ENCODE measurements around the gene SMYD3. TPM values are rescaled to one million over a fixed set of nuclear protein-coding genes. Genes with fewer than 3 reads are reported as not detected.
A peak's percentile ranks its signal among the peaks of the same experiment; 100 is the strongest.

The SMYD3 gene
- total and polyA plus RNA-seq, 2 donors (not counting 1 experiment from before 2014, with no cell fraction given): 9.7 to 37.2 TPM

DNA sequence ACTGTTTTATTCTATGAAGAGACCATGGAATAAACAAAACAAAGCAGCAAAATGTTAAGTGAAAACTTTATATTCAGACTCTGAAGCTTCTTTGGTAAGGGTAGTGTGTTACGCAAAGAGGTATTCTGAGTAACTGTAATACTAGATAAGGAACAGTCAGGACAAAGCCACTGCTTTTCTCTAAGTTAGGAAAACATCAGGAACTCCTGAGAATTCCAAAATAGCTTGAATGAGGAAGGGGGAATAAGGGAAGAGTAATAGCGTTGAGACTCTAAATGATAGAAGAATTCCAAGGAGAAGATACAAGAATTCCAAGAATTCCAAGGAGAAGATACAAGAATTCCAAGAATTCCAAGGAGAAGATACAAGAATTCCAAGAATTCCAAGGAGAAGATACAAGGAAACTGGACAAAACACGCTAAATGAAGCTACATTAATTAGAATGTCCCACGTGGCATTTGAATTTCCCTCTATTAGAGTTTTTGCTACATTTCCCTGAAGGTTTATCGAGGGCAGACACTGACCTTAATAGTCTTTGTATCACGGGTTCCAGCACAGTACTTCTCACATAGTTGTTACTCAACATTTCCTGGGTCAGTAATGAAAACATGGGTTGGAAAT lies 71.5 kb downstream of the SMYD3 start:
- no peak for TF ChIP-seq EZH2 (IDR thresholded peaks at IDR 0.05; ENCODE audit: borderline replicate concordance, insufficient read depth, low read depth, low read length, poor library complexity, severe bottlenecking)
- TF ChIP-seq, protein P1, sequence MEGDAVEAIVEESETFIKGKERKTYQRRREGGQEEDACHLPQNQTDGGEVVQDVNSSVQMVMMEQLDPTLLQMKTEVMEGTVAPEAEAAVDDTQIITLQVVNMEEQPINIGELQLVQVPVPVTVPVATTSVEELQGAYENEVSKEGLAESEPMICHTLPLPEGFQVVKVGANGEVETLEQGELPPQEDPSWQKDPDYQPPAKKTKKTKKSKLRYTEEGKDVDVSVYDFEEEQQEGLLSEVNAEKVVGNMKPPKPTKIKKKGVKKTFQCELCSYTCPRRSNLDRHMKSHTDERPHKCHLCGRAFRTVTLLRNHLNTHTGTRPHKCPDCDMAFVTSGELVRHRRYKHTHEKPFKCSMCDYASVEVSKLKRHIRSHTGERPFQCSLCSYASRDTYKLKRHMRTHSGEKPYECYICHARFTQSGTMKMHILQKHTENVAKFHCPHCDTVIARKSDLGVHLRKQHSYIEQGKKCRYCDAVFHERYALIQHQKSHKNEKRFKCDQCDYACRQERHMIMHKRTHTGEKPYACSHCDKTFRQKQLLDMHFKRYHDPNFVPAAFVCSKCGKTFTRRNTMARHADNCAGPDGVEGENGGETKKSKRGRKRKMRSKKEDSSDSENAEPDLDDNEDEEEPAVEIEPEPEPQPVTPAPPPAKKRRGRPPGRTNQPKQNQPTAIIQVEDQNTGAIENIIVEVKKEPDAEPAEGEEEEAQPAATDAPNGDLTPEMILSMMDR (IDR thresholded peaks at IDR 0.05): no peak
- H4K20me1 ChIP-seq (ENCODE audit: control insufficient read depth, insufficient read depth, low read length, poor library complexity, severe bottlenecking): no peaks in the 10 kb centered on the region
- peaks cover 2 to 9% of the 10 kb centered on the region in 2 donors for H3K4me1 ChIP-seq (ENCODE audit: control insufficient read depth in 2 of 2, insufficient read depth in 2 of 2, low read length in 2 of 2)
- intact Hi-C loops (cut with micrococcal nuclease): no loop called here
- Mint-ChIP-seq H3K27ac (no peak overlapping the region), H3K27me3 (no peaks in the 10 kb centered on the region), H3K9me3 (ENCODE audit: insufficient read depth) (peaks cover 7% of the 10 kb centered on the region), H3K4me1 (peaks cover 18% of the 10 kb centered on the region), H3K4me3 (no peak overlapping the region)
- no peak overlapping the region for H3K9ac ChIP-seq (ENCODE audit: low read length)
- POLR2A ChIA-PET: no interaction called here
- no peak overlapping the region for H2AFZ ChIP-seq (ENCODE audit: insufficient read depth, low read depth, low read length, poor library complexity, severe bottlenecking)
- H3K27me3 ChIP-seq (replicated peaks in 1 of 4; ENCODE audit: control extremely low read depth in 1 of 4, control insufficient read depth in 3 of 4, insufficient read depth in 4 of 4, low read length in 3 of 4): no peaks in the 10 kb centered on the region
- peaks cover 4% of the 10 kb centered on the region for H3K79me2 ChIP-seq (ENCODE audit: control insufficient read depth, insufficient read depth, low read length)
- DNase-seq: no peak
- no peak overlapping the region for H3K4me3 ChIP-seq (ENCODE audit: control extremely low read depth in 1 of 5, extremely low read depth in 1 of 5, insufficient read depth in 1 of 5, low read depth in 2 of 5, low read length in 4 of 5)
- 97% methylated on average over 3 of the region's 6 CpGs for WGBS (ENCODE audit: insufficient coverage)
- H3K4me2 ChIP-seq (replicated peaks; ENCODE audit: low read depth, low read length, poor library complexity, severe bottlenecking): no peak overlapping the region
- ATAC-seq (ENCODE audit: low read depth): no peak
- H3K36me3 ChIP-seq (replicated peaks in 1 of 2; ENCODE audit: control extremely low read depth in 1 of 2, control insufficient read depth in 1 of 2, extremely low read depth in 1 of 2, insufficient read depth in 2 of 2, low read length in 1 of 2): peaks cover 0 to 2% of the 10 kb centered on the region in 2 experiments
- CTCF ChIA-PET: interaction anchor here (0.6 kb wide), 1 partner anchor 66 kb away, joined by 5 read pairs; no protein-coding TSS in a partner anchor
- no peak overlapping the region for H3K27ac ChIP-seq (ENCODE audit: low read length in 2 of 2)
- H3K9me3 ChIP-seq (ENCODE audit: control extremely low read depth in 1 of 3, control insufficient read depth in 2 of 3, insufficient read depth in 1 of 3, low read length in 2 of 3): peaks cover 4 to 21% (median 12%) of the 10 kb centered on the region in 3 donors

DNA sequence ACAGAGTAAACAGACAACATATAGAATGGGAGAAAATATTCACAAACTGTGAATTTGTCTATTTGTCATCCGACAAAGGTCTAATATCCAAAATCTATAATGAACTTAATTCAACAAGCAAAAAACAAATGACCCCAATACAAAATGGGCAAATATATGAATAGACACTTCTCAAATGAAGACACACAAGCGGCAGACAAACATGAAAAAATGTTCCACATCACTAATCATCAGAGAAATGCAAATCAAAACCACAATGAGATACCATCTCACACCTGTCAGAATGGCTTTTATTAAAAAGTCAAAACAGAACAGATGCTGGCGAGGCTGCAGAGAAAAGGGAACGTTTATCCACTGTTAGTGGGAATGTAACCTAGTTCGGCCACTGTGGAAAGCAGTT lies 72.7 kb downstream of the SMYD3 start:
- Histone ChIP-seq H2AFZ (ENCODE audit: insufficient read depth, low read depth, low read length, poor library complexity, severe bottlenecking) (no peak overlapping the region), H3K27me3 (replicated peaks in 1 of 4; ENCODE audit: control extremely low read depth in 1 of 4, control insufficient read depth in 3 of 4, insufficient read depth in 4 of 4, low read length in 3 of 4) (no peaks in the 10 kb centered on the region), H3K27ac (ENCODE audit: low read length in 2 of 2) (peak overlapping the region in 1 of 2 donors; percentile 22), H3K4me1 (ENCODE audit: control insufficient read depth in 2 of 2, insufficient read depth in 2 of 2, low read length in 2 of 2) (peaks cover 2 to 9% of the 10 kb centered on the region in 2 donors), H4K20me1 (ENCODE audit: control insufficient read depth, insufficient read depth, low read length, poor library complexity, severe bottlenecking) (no peaks in the 10 kb centered on the region), H3K79me2 (ENCODE audit: control insufficient read depth, insufficient read depth, low read length) (peaks cover 4% of the 10 kb centered on the region), H3K9me3 (ENCODE audit: control extremely low read depth in 1 of 3, control insufficient read depth in 2 of 3, insufficient read depth in 1 of 3, low read length in 2 of 3) (peaks cover 4 to 21% (median 12%) of the 10 kb centered on the region in 3 donors), H3K9ac (ENCODE audit: low read length) (no peak overlapping the region), H3K4me3 (ENCODE audit: control extremely low read depth in 1 of 5, extremely low read depth in 1 of 5, insufficient read depth in 1 of 5, low read depth in 2 of 5, low read length in 4 of 5) (no peak overlapping the region), H3K36me3 (replicated peaks in 1 of 2; ENCODE audit: control extremely low read depth in 1 of 2, control insufficient read depth in 1 of 2, extremely low read depth in 1 of 2, insufficient read depth in 2 of 2, low read length in 1 of 2) (peaks cover 0 to 2% of the 10 kb centered on the region in 2 experiments), H3K4me2 (replicated peaks; ENCODE audit: low read depth, low read length, poor library complexity, severe bottlenecking) (no peak overlapping the region)
- no peak for DNase-seq
- Mint-ChIP-seq H3K27ac (no peak overlapping the region), H3K4me3 (no peak overlapping the region), H3K27me3 (no peaks in the 10 kb centered on the region), H3K9me3 (ENCODE audit: insufficient read depth) (peaks cover 7% of the 10 kb centered on the region), H3K4me1 (peaks cover 18% of the 10 kb centered on the region)
- TF ChIP-seq EZH2 (IDR thresholded peaks at IDR 0.05; ENCODE audit: borderline replicate concordance, insufficient read depth, low read depth, low read length, poor library complexity, severe bottlenecking): no peak
- TF ChIP-seq, protein P1 (IDR thresholded peaks at IDR 0.05): no peak
- ChIA-PET POLR2A (no interaction called here), CTCF (no interaction called here)
- ATAC-seq (ENCODE audit: low read depth): no peak
- WGBS (ENCODE audit: insufficient coverage): 9% methylated on average over 1 of the region's 5 CpGs
- intact Hi-C loops (cut with micrococcal nuclease): no loop called here
